HG02840 (cell line): ENCODE measurements around the gene CAMSAP1.

Source experiments
- ATAC-seq: cut with Tn5 transposase; IDR thresholded peaks from one replicate; pipeline ENCODE4 v1.9.1; 2021; ENCODE audit warnings: mild to moderate bottlenecking, moderate library complexity, moderate number of reproducible peaks; ENCODE audit not compliant: unreplicated experiment, low FRiP score

Gene CAMSAP1

DNA sequence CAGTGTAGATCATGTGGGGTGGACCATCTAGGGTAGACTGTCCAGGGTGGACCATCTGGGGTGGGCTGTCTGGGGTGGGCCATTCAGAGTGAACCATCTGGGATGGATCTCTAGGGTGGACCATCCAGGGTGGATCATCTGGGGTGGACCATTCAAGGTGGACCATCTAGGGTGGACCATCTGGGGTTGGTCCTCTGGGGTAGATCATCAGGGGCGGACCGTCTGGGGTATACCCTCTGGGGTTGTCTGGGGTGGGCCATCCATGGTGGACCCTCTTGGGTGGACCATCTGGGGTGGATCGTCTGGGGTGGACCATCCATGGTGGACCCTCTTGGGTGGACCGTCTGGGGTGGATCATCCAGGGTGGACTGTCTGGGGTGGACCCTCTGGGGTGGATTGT, 141.1 kb downstream of the CAMSAP1 start:
- no peak for ATAC-seq

DNA sequence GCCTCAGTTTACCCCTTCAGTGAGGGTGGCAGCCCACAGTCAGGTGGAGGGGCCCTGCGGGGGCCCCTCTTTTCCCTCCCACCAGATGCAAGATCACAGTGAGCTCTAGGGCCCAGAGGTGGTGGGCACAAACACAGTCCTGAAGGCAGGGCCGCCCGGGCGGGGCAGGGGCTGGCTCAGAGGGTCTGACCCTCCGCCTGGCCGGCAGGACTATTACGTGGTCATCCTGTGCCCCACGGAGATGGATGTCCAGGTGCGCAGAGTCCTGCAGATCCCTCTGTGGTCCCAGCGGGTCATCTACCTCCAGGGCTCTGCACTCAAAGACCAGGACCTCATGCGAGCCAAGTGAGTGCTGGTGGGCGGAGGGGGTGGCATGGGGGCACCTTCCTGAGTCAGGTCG, 141.9 kb downstream of the CAMSAP1 start:
- ATAC-seq: no peak

GRCh38 chr9:135764731-135765130, 142.6 kb downstream of the CAMSAP1 start:
- no peak for ATAC-seq

- no peak for ATAC-seq
These were observed 143.5 kb downstream of the CAMSAP1 start for GRCh38 chr9:135763716-135764446.

DNA sequence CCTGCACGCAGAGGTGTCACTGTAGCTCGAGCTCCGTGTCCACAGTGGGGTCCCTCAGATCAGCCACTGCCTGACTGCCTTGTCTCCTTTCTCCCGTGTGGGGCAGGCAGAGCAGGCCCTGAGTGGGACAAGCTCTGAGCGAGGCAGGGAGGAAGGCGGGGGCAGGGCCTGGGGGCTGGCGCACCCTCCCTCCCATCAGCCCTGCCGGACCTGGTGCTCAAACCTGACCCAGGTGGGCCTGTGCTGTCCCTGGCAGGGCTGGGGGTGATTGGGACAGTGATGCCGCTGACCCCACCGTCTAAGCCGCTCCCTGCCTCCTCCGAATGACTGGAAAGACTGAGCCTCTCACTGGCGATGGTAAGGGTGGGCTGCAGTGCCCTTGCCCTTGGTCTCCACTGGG, 144.4 kb downstream of the CAMSAP1 start:
- ATAC-seq: no peak

DNA sequence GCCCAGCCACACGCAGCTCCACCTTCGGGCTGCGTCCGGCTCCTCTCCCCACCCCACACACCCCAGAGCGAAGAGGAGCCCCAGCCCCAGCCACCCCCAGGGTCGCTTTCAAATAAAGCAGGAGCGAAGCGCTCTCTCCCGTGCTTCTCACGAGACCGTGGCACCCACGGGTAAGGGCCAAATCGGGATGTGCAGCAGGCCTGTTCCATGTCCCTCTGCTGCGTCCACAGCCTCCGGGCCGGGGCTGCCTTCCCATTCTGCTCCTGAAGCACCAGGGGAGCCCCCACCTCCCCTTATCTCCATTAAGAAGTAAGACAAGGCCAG, 145.5 kb downstream of the CAMSAP1 start:
- ATAC-seq: no peak

DNA sequence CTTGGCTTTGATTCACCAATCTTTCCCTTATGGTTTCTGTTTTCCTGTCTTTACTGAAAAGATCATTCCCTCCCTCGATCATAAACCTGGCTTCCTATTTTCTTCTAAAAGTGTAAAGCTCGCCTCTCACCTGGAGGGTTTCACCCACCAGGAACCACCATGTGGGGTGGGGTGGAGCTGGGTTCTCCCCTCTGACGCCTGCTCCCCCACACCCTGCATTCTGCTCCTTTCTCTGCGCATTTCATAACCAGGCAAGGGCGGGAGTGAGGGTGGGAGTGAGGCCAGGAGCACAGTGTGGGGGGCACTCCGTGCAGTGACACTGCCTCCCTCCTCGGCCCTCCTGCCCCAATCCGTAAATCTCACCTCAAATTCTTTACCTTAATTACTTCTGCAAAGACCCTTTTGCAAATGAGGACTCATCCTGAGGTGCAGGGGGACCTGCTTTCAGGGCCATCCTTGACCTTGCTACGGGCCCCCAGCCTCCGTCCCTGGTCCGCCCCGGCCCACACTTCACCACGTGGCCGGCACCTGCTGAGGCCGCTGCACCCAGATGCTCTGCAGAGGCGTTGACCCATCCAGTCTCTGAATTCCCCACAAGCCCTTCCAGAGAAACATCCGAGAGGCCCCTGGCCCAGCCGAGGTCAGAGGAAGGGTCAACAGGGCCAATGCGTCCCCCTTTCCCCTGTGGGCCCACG, 146.0 kb downstream of the CAMSAP1 start:
- ATAC-seq: no peak

DNA sequence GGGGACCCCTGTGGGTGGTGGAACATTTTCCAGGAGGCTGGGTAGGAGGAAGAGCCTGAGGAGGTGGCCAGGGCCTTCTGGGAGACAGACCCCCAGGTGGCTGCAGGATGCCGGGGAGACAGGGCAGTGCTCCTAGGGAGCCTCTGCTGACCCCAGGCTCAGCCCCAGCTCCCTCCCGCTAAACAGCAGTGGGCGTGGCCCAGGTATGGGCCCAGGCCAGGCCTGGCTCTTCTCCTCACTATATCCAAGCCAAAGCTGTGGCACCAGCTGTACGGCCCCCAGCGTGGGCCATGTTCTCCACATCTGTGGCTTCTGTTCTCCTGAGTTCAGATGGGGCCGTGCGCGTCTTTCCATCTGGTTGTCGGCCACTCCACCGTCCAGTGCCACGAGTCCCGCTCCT, 146.9 kb downstream of the CAMSAP1 start:
- ATAC-seq: no peak

GRCh38 chr9:135759676-135760300, 147.6 kb downstream of the CAMSAP1 start:
- no peak for ATAC-seq

GRCh38 chr9:135758870-135759269, 148.5 kb downstream of the CAMSAP1 start:
- no peak for ATAC-seq
